ENCODE measurements around the gene SSTR3. TPM values are rescaled to one million over a fixed set of nuclear protein-coding genes. Genes with fewer than 3 reads are reported as not detected.
A peak's percentile ranks its signal among the peaks of the same experiment; 100 is the strongest.

Gene SSTR3
- total RNA-seq (25.6 TPM), polyA plus RNA-seq (3.9 TPM)
- long read RNA-seq, donor 1, full-length matches to known transcripts: 1 of 1 reads
- long read RNA-seq, donor 1, partial matches to known transcripts: 0 of 1 reads
- long read RNA-seq, donor 1, other reads (novel, unspliced or antisense): 0 of 1 reads
- long read RNA-seq, donor 2, full-length matches to known transcripts: 8 of 8 reads
- long read RNA-seq, donor 2, partial matches to known transcripts: 0 of 8 reads
- long read RNA-seq, donor 2, other reads (novel, unspliced or antisense): 0 of 8 reads
- long read RNA-seq, donor 3, full-length matches to known transcripts: 11 of 11 reads
- long read RNA-seq, donor 3, partial matches to known transcripts: 0 of 11 reads
- long read RNA-seq, donor 3, other reads (novel, unspliced or antisense): 0 of 11 reads
- long read RNA-seq, donor 4, full-length matches to known transcripts: 3 of 3 reads
- long read RNA-seq, donor 4, partial matches to known transcripts: 0 of 3 reads
- long read RNA-seq, donor 4, other reads (novel, unspliced or antisense): 0 of 3 reads
- long read RNA-seq, donor 5, full-length matches to known transcripts: 4 of 4 reads
- long read RNA-seq, donor 5, partial matches to known transcripts: 0 of 4 reads
- long read RNA-seq, donor 5, other reads (novel, unspliced or antisense): 0 of 4 reads
- long read RNA-seq, donor 6: 0 reads
- long read RNA-seq, donor 7, full-length matches to known transcripts: 3 of 3 reads
- long read RNA-seq, donor 7, partial matches to known transcripts: 0 of 3 reads
- long read RNA-seq, donor 7, other reads (novel, unspliced or antisense): 0 of 3 reads
- long read RNA-seq, donor 8, full-length matches to known transcripts: 4 of 4 reads
- long read RNA-seq, donor 8, partial matches to known transcripts: 0 of 4 reads
- long read RNA-seq, donor 8, other reads (novel, unspliced or antisense): 0 of 4 reads
- long read RNA-seq, donor 9, full-length matches to known transcripts: 4 of 4 reads
- long read RNA-seq, donor 9, partial matches to known transcripts: 0 of 4 reads
- long read RNA-seq, donor 9, other reads (novel, unspliced or antisense): 0 of 4 reads
- long read RNA-seq, donor 10, full-length matches to known transcripts: 5 of 5 reads
- long read RNA-seq, donor 10, partial matches to known transcripts: 0 of 5 reads
- long read RNA-seq, donor 10, other reads (novel, unspliced or antisense): 0 of 5 reads

- DNase-seq (ENCODE audit: low read depth in 6 of 9, low spot score in 9 of 9): peak in 3 of 9 donors; percentile 59 to 77 (median 62)
- Histone ChIP-seq H3K4me1 (ENCODE audit: control insufficient read depth in 2 of 2, insufficient read depth in 2 of 2, low read length in 2 of 2) (peaks cover 54 to 92% of the 10 kb centered on the region in 2 donors), H3K36me3 (ENCODE audit: control insufficient read depth in 2 of 2, insufficient read depth in 2 of 2, low read length in 1 of 2) (peaks cover 3 to 6% of the 10 kb centered on the region in 2 donors), H3K9me3 (ENCODE audit: control insufficient read depth in 2 of 2, insufficient read depth in 1 of 2, low read length in 1 of 2) (peaks cover 0 to 4% of the 10 kb centered on the region in 2 donors), H3K4me3 (ENCODE audit: low read length in 2 of 2) (peak within 1 kb of the TSS; percentile 25 to 63), H3K27me3 (ENCODE audit: control insufficient read depth in 2 of 2, insufficient read depth in 1 of 2, low read length in 1 of 2) (no peaks in the 10 kb centered on the region), H3K27ac (ENCODE audit: low read depth in 1 of 2, low read length in 1 of 2) (peak within 1 kb of the TSS; percentile 19 to 71)
- WGBS: 75% methylated on average over 23 of the region's 23 CpGs
These were observed at the start of gene SSTR3 for GRCh38 chr22:37212174-37212906. Gene SSTR3, minus strand, starts transcription at chr22:37212477. Its CDS starts 4,674 bp downstream, at chr22:37207803.

GRCh38 chr22:37260901-37261336 lies 48.6 kb upstream of the SSTR3 start:
- Histone ChIP-seq H3K4me1 (ENCODE audit: control insufficient read depth in 2 of 2, insufficient read depth in 2 of 2, low read length in 2 of 2) (peaks cover 16 to 34% of the 10 kb centered on the region in 2 donors), H3K4me3 (ENCODE audit: low read length in 2 of 2) (no peak overlapping the region), H3K27ac (ENCODE audit: low read depth in 1 of 2, low read length in 1 of 2) (no peak overlapping the region), H3K9me3 (ENCODE audit: control insufficient read depth in 2 of 2, insufficient read depth in 1 of 2, low read length in 1 of 2) (peaks cover 3 to 17% of the 10 kb centered on the region in 2 donors), H3K27me3 (ENCODE audit: control insufficient read depth in 2 of 2, insufficient read depth in 1 of 2, low read length in 1 of 2) (peaks cover 0 to 4% of the 10 kb centered on the region in 2 donors), H3K36me3 (ENCODE audit: control insufficient read depth in 2 of 2, insufficient read depth in 2 of 2, low read length in 1 of 2) (no peaks in the 10 kb centered on the region)
- WGBS: 26% methylated on average over 14 of the region's 14 CpGs
- DNase-seq (ENCODE audit: low read depth in 6 of 9, low spot score in 9 of 9): peak in 1 of 9 donors; percentile 75

DNA sequence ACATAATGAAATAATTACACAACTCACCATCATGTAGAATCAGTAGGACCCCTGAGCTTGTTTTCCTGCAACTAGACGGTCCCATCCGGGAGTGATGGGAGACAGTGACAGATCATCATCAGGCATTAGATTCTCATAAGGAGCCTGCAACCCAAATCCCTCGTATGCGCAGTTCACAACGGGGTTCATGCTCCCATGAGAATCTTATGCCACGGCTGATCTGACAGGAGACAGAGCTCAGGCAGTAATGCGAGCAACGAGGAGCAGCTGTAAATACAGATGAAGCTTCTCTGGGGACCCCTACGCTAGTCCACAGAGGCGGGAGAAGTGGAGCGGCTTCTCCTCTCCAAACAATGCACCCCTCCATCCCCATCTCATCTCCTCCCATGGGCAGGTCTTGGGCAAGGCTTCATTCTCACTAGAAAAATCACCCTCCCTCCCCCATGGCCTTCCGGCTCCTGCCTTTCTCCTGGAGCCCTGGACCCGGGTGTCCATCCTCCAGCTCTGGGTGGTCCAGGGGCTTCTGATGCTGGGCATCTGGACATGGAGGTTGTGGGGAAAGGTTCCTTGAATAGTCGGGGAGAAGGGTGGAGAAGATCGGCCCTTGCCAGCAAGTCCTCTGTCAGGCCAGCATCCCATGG lies 48.0 kb upstream of the SSTR3 start:
- Histone ChIP-seq H3K4me1 (ENCODE audit: control insufficient read depth in 2 of 2, insufficient read depth in 2 of 2, low read length in 2 of 2) (peaks cover 16 to 34% of the 10 kb centered on the region in 2 donors), H3K27ac (ENCODE audit: low read depth in 1 of 2, low read length in 1 of 2) (no peak overlapping the region), H3K36me3 (ENCODE audit: control insufficient read depth in 2 of 2, insufficient read depth in 2 of 2, low read length in 1 of 2) (no peaks in the 10 kb centered on the region), H3K9me3 (ENCODE audit: control insufficient read depth in 2 of 2, insufficient read depth in 1 of 2, low read length in 1 of 2) (peaks cover 3 to 17% of the 10 kb centered on the region in 2 donors), H3K4me3 (ENCODE audit: low read length in 2 of 2) (no peak overlapping the region), H3K27me3 (ENCODE audit: control insufficient read depth in 2 of 2, insufficient read depth in 1 of 2, low read length in 1 of 2) (peaks cover 0 to 4% of the 10 kb centered on the region in 2 donors)
- WGBS: 86% methylated on average over 15 of the region's 15 CpGs
- no peak for DNase-seq (ENCODE audit: low read depth in 6 of 9, low spot score in 9 of 9)

DNA sequence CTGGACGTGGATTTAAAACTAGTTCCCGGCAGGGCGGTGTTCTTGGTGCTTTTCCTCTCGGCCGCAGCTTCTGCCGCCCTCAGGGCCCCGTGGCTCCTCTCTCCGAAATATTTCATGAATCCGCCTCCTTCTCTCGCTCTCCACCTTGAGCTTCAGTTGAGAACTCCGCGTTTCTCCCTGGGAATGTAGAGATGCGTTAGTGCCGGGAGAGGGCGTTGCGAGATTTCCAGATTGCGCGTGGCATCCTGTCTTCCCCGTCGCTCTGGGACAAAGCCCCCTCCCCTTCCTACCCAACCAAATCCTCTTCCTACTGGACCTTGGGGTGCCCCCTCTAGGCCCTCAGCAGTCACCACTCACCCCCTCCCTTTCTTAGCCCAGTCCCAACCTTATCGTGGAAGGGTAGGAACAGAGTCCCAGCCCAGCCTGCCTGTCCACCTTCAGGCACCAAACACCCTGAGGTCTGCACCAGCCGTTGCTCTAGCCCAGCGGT lies 47.3 kb upstream of the SSTR3 start:
- no peak overlapping the region for H3K4me3 ChIP-seq (ENCODE audit: low read length in 2 of 2)
- peaks cover 16 to 34% of the 10 kb centered on the region in 2 donors for H3K4me1 ChIP-seq (ENCODE audit: control insufficient read depth in 2 of 2, insufficient read depth in 2 of 2, low read length in 2 of 2)

GRCh38 chr22:37258753-37259401 lies 46.6 kb upstream of the SSTR3 start:
- H3K27me3 ChIP-seq (ENCODE audit: control insufficient read depth in 2 of 2, insufficient read depth in 1 of 2, low read length in 1 of 2): peaks cover 0 to 4% of the 10 kb centered on the region in 2 donors
- 94% methylated on average over 14 of the region's 14 CpGs for WGBS
- no peak for DNase-seq (ENCODE audit: low read depth in 6 of 9, low spot score in 9 of 9)

More for the DNA sequence above, 47.3 kb upstream of the SSTR3 start:
- no peak overlapping the region for H3K27ac ChIP-seq (ENCODE audit: low read depth in 1 of 2, low read length in 1 of 2)
- H3K36me3 ChIP-seq (ENCODE audit: control insufficient read depth in 2 of 2, insufficient read depth in 2 of 2, low read length in 1 of 2): no peaks in the 10 kb centered on the region
- H3K9me3 ChIP-seq (ENCODE audit: control insufficient read depth in 2 of 2, insufficient read depth in 1 of 2, low read length in 1 of 2): peaks cover 3 to 12% of the 10 kb centered on the region in 2 donors
- DNase-seq (ENCODE audit: low read depth in 6 of 9, low spot score in 9 of 9): peak in 1 of 9 donors; percentile 79
- 11% methylated on average over 23 of the region's 23 CpGs for WGBS
- H3K27me3 ChIP-seq (ENCODE audit: control insufficient read depth in 2 of 2, insufficient read depth in 1 of 2, low read length in 1 of 2): peaks cover 0 to 4% of the 10 kb centered on the region in 2 donors

DNA sequence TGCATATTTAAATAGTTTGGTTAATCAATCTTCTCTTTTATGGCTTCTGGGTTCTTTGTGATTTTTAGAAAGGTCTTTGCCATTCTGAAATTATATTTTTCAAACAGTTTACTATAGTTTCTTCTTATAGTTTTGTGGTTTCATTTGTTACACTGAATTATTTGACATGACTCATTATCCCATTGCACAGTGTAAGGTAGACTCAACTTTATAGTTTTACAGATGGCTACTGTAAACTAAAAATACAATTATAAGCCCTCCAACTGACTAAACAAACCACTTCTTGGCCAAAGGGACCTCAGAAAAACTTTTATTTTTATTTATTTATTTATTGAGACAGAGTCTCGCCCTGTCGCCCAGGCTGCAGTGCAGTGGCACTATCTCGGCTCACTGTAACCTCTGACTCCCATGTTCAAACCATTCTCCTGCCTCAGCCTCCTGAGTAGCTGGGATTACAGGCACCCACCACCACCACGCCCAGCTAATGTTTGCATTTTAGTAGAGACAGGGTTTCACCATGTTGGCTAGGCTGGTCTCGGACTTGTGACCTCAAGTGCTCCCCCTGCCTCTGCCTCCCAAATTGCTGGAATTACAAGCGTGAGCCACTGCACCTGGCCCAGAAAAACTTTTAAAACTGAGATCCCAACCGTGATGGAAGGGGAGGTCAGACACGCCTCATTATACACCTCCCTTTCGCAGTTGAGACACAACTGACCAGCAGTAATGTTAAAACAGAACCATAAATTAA lies 45.9 kb upstream of the SSTR3 start:
- no peak overlapping the region for H3K27ac ChIP-seq (ENCODE audit: low read depth in 1 of 2, low read length in 1 of 2)
- peaks cover 0 to 4% of the 10 kb centered on the region in 2 donors for H3K27me3 ChIP-seq (ENCODE audit: control insufficient read depth in 2 of 2, insufficient read depth in 1 of 2, low read length in 1 of 2)
- DNase-seq (ENCODE audit: low read depth in 6 of 9, low spot score in 9 of 9): no peak
- H3K9me3 ChIP-seq (ENCODE audit: control insufficient read depth in 2 of 2, insufficient read depth in 1 of 2, low read length in 1 of 2): no peaks in the 10 kb centered on the region
- H3K4me3 ChIP-seq (ENCODE audit: low read length in 2 of 2): no peak overlapping the region
- H3K36me3 ChIP-seq (ENCODE audit: control insufficient read depth in 2 of 2, insufficient read depth in 2 of 2, low read length in 1 of 2): no peaks in the 10 kb centered on the region
- WGBS: 97% methylated on average over 9 of the region's 9 CpGs
- H3K4me1 ChIP-seq (ENCODE audit: control insufficient read depth in 2 of 2, insufficient read depth in 2 of 2, low read length in 2 of 2): peaks cover 16 to 34% of the 10 kb centered on the region in 2 donors

More at GRCh38 chr22:37258753-37259401, 46.6 kb upstream of the SSTR3 start:
- Histone ChIP-seq H3K4me1 (ENCODE audit: control insufficient read depth in 2 of 2, insufficient read depth in 2 of 2, low read length in 2 of 2) (peaks cover 16 to 34% of the 10 kb centered on the region in 2 donors), H3K36me3 (ENCODE audit: control insufficient read depth in 2 of 2, insufficient read depth in 2 of 2, low read length in 1 of 2) (no peaks in the 10 kb centered on the region), H3K27ac (ENCODE audit: low read depth in 1 of 2, low read length in 1 of 2) (no peak overlapping the region), H3K4me3 (ENCODE audit: low read length in 2 of 2) (no peak overlapping the region), H3K9me3 (ENCODE audit: control insufficient read depth in 2 of 2, insufficient read depth in 1 of 2, low read length in 1 of 2) (peaks cover 0 to 5% of the 10 kb centered on the region in 2 donors)

GRCh38 chr22:37256075-37256726 lies 43.9 kb upstream of the SSTR3 start:
- Histone ChIP-seq H3K27ac (ENCODE audit: low read depth in 1 of 2, low read length in 1 of 2) (no peak overlapping the region), H3K36me3 (ENCODE audit: control insufficient read depth in 2 of 2, insufficient read depth in 2 of 2, low read length in 1 of 2) (no peaks in the 10 kb centered on the region), H3K27me3 (ENCODE audit: control insufficient read depth in 2 of 2, insufficient read depth in 1 of 2, low read length in 1 of 2) (peaks cover 0 to 4% of the 10 kb centered on the region in 2 donors), H3K4me1 (ENCODE audit: control insufficient read depth in 2 of 2, insufficient read depth in 2 of 2, low read length in 2 of 2) (peaks cover 16 to 34% of the 10 kb centered on the region in 2 donors), H3K9me3 (ENCODE audit: control insufficient read depth in 2 of 2, insufficient read depth in 1 of 2, low read length in 1 of 2) (no peaks in the 10 kb centered on the region), H3K4me3 (ENCODE audit: low read length in 2 of 2) (no peak overlapping the region)
- 91% methylated on average over 10 of the region's 10 CpGs for WGBS
- no peak for DNase-seq (ENCODE audit: low read depth in 6 of 9, low spot score in 9 of 9)

All from thymus (tissue), 14 donors.